CD4-positive, alpha-beta T cell treated with Interleukin-15 for 1 hour (primary cell): ENCODE measurements around the gene ATF3.

ENCODE experiments used
- DNase-seq: peaks from one replicate; pipeline ENCODE4 v3.0.0-alpha.2; 2020

ATF3 gene

DNA sequence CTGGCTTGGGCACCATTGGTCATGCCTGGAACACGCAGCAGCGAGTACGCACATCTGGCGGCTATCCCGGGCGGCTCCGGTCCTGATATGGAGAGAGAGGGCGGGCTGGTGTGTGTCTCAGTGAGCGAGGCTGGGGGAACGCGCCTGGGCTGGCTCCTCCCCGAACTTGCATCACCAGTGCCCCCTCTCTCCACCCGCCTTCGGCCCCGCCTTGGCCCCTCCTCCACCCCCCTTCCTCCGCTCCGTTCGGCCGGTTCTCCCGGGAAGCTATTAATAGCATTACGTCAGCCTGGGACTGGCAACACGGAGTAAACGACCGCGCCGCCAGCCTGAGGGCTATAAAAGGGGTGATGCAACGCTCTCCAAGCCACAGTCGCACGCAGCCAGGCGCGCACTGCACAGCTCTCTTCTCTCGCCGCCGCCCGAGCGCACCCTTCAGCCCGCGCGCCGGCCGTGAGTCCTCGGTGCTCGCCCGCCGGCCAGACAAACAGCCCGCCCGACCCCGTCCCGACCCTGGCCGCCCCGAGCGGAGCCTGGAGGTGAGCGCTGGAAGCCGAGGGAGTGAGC is at the start of gene ATF3:
ATF3 (plus strand) TSS at position 370 of the 567 bp plus-strand sequence. CDS start 6,261 bp downstream, outside the sequence.
- peak; percentile 97 for DNase-seq

DNA sequence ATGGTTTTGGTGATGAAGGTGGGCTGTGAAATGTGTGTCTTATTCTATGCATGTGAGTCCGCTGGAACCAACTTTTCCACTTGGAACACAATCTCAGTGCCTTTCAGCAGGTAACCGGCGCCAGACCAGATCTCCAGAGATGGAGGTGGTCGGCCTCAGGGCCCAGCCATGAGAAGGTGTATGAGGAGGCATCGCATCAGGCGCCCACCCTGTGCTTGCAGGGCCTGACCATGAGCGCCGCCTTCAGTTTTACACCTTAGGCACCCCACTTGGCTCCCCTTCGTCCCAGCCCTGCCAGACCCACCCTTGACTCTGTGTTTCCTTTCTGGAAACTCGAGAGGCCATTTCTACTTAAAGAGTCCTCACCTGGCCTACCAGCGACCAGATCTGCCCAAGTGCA is 48.6 kb upstream of the ATF3 start:
- no peak for DNase-seq

- no peak for DNase-seq
Observed at GRCh38 chr1:212560933-212561460, 47.6 kb upstream of the ATF3 start.

GRCh38 chr1:212561501-212561931 is 47.0 kb upstream of the ATF3 start:
- DNase-seq, result no peak

DNA sequence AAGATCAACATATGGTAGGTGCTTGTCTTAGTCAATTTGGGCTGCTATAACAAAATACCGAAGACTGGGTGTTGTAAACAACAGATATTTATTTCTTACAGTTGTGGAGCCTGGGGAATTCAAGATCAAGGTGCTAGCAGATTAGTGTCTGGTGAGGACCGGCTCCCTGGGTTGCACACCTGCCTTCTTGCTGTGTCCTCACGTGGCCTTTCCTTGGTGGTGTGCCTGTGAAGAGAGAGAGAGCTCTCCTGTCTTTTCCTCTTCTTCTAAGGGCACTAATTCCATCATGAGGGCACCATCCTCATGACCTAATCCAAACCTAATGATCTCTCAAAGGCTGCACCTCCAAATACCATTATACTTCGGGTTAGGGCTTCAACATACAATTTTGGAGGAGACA is 45.8 kb upstream of the ATF3 start:
- no peak for DNase-seq

DNA sequence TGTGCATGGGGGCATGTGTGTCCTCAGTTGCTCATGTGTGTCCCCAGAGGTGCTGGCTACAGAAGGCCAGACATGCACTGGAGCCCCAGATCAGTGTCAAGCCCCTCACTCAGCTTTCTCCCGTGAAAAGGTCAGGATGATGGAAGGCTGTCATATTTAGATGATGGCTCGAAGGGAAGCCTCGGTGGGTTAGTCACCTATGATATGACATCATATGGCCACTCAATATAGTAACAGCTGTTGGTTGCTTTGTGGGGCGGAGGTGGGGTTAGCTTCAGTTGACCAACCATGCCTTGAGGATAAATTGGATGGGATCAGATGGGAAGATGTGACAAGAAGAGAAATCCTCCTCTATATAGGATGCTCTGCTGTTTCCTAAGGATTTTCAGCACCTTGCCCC is 43.5 kb upstream of the ATF3 start:
- no peak for DNase-seq

DNA sequence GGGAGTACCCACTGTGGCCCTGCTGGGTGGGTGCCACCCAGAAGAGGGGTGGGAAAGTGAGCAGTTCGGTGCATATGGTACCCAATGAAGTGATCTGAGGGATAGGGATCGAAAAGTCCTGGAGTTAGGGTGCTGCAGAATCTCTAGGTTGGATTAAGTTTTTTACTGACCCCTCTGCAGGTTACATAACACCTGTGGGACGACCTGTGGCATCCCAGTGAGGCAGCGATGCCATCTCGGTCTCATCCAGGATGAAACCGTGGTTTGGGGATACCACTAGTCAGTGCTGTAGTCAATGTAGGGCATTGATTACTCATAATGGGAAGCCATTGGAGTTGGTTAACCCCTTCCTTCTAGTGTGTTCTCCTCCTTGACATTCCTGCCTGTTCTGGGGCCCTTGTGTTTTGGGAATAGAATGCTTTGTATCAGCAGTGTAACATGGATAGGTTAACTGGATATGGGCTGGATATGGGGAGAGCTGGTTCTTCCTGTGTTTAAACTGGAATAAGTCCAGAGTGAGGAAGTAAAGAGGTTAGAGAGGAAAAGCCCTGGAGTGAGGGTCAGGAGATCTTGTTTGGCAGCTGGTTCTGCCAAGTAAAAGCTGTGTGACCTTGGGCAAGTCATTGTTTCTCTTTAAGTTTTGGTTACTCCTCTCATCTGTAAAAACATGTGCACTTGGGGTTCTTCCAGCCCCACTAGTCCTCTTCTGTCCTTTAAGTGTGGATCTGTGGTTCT is 42.8 kb upstream of the ATF3 start:
- DNase-seq, result no peak

DNA sequence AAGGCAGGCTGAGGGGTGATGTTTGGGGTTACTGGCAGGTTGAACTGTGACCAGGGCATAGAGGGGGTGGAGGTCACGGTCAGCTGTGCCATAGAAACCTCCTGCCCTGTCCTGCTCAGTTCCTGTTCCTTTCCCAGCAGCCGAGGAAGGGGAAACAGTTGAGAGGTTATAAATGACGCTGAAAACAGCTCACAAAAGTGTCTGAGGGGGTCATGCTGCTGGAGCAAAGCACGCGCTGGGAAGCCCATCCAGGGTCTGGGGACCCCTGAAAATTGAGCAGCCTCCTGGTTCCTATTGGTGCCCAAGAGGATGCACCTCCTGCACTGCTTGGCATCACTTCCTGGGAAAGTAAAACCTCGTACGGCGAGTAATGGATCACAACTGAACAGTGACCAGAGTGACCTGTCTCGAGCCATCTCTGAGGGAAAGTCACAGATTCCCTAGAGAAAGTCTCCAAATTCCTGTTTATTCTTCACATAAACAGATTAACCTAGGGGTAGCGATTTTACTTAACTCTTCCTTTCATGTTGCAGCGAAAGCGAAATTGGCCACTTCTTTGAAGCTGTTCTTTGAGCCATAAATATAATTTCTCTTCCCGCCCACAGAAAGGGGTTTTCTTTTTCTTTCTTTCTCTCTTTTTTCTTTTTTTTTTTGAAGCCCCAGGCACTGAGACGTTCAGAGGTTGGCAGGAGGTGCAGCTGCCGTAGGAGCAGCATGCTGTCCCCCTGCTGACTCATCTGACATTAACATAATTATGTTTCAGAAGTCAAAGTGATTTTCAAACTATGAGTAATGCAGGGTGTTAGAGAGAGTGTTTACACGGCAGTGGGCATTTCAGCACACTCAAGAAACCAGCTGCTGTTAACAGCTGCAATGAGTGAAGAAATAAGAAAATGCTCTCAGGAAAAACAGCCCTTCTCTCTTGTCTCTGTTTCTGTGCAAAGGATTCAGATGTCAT is 41.8 kb upstream of the ATF3 start:
- peak; percentile 72 for DNase-seq

GRCh38 chr1:212567638-212568037 is 40.9 kb upstream of the ATF3 start:
- no peak for DNase-seq

GRCh38 chr1:212568978-212569537 is 39.5 kb upstream of the ATF3 start:
- DNase-seq, result no peak

GRCh38 chr1:212574732-212575131 is 33.8 kb upstream of the ATF3 start:
- DNase-seq, result no peak

- no peak for DNase-seq
Observed at GRCh38 chr1:212575333-212575732, 33.2 kb upstream of the ATF3 start.

GRCh38 chr1:212578041-212578440 is 30.5 kb upstream of the ATF3 start:
- no peak for DNase-seq

GRCh38 chr1:212581034-212581433 is 27.5 kb upstream of the ATF3 start:
- DNase-seq, result no peak

- no peak for DNase-seq
Observed at GRCh38 chr1:212582291-212582690, 26.3 kb upstream of the ATF3 start.

DNA sequence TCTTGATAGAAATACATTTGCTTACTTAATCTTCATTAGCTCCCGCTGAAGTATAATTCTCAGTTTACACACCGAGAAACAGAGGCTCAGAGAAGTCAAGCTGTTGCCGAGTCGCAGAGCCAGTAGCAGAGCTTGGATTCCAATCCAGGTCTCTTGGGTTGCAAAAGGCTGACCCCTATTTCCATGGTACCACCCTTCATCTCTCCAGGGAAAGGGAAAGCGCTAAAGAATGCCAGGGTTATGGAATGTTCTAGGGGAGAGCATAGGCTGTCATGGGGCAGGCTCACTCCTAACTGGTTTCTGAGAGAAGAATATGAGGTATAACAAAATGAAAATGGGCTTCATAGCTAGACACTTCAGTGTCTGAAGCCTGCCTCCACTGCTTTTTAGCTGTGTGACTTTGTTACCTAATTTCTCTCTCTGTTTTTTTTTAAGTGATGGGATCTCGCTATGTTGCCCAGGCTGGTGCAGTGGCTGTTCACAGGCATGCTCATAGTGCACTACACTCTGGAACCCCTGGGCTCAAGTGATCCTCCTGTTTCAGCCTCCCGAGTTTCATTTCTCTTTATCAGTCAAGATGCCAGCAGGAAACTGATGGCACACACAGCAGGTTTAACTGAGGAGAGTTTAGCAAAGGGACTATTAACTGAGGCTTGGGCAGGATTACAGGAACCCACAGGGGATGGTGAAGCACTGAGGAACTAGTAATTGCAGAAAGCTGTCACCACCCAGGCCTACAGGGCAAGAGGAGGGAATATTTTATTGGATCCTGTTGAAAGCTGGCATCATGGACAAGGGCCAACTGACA is 25.5 kb upstream of the ATF3 start:
- DNase-seq, result no peak

DNA sequence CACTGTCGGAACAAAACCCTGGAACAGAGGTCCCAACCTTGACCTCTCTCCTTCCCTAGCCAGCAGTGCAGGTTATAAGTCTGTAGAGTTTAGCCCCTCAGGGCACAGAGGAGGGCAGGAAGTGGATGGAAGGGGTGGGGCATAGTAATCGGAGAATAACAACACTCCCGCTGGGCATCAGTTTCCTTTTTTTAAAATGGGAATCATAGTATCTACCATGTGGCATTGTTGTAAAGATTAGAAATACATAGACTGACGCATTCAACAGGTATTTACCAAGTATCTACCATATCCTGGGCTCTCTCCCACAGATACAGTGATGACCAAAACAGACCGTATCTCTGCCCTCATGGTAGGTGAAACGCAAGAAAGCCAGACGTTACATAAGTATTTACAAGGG is 24.9 kb upstream of the ATF3 start:
- DNase-seq, result no peak

DNA sequence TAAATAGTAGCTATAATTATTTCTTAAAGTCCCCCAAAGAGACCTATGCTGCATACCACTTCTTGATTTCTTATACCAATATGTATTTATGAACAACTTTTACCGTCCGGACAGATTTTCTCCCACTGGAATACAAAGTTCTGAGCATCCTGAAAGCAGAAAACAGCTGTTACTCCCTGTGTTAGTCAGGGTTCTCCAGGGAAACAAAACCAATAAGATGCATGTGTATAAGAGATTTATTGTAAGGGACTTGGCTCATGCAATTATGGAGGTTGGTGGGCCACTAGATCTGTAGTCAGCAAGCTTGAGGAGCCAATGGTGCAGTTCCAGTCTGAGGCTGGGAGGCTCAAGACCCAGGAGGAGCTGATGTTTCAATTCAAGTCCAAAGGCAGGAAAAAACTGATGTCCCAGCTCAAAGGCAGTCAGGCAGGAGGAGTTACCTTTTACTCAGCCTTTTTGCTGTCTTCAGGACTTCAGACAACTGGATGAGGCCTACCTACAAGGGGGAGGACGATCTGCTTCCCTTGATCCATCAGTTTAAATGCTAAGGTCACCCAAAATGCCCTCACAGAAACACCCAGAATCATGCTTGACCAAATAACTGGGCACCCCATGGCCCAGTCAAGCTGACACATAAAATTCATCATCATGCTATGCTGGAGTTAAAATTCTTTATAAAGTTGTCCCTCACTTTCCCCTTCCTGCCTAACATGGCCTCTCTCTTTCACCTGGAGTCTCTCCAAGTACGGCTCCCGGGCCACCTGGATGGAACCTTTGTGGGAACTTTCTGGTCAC is 24.3 kb upstream of the ATF3 start:
- no peak for DNase-seq

DNA sequence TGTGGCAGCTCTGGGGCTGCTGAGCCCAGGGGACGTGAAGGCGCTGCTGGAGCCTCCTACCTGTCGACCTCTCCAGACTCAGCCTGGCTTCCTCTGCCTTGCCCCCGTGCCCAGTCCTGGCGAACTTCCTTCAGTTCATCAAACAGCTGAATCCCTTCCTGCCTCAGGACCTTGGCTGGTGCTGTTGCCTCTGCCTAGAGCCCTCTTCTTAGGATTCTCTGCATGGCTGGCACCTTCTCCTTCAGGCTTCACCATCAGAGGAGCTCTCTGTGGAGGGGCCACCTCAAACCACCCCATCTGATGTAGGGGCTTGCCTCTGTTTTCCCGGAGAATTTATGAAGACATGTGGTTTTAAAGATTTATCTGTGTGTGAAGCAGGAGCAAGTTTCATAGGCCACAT is 23.4 kb upstream of the ATF3 start:
- no peak for DNase-seq

DNA sequence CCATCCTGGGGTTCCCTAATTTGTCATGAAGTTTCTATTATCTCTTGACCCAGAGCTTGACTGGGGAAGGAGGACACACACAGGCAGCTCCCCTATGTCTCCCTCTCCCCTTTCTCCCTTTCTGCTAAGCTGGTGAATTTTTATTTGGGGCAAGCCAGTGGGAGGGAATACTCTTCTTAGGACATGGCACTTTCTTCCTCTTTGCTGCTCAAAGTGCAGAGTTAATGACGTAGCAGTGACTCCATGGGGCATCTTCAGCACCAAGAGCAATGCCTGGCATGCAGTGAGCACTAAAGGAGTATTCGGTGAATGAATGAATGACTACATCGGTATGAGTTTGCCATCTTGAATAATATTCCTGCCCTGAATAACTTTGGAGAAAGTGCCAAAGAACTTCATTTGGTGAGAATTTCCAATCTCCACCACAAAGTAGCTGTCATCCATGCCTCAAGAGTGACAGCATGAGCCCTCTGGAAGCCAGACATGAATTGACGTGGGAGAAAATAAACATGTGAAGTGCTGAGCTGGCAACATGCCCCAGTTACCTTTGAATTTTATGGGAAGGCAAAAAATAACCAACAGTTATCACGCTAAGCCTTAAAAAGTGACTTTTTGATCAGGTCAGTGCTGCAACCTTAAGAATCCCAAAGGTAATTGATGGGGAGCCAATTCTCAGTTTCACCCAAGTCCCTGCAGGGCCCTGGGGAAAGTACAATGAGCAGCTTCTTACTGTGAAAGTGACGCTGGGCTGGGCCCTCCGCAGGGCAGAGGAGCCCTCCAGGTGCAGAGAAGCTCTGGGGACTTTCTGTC is 22.1 kb upstream of the ATF3 start:
- no peak for DNase-seq
